Measurements from ENCODE around the gene OTOF. TPM values are rescaled to one million over a fixed set of nuclear protein-coding genes. Genes with fewer than 3 reads are reported as not detected.

Gene OTOF
- total and polyA plus RNA-seq, 2 experiments from 2014 or later = 0.21 to 0.23 TPM

GRCh38 chr2:26422947-26423629 is 54.8 kb downstream of the OTOF start:
- Histone ChIP-seq H4K20me1 (replicated peaks; ENCODE audit: insufficient read depth) (no peaks in the 10 kb centered on the region), H3K36me3 (ENCODE audit: insufficient read depth) (no peaks in the 10 kb centered on the region), H3F3A (replicated peaks; ENCODE audit: low read depth) (no peaks in the 10 kb centered on the region), H3K4me2 (0 out of 2 replicates have a peak overlapping the region, but pooled peaks have one; percentile 32), H3K79me2 (replicated peaks; ENCODE audit: insufficient read depth) (no peaks in the 10 kb centered on the region), H3K9me2 (ENCODE audit: insufficient read depth) (0 out of 2 replicates have a peak, but pooled peaks cover 7% of the 10 kb centered on the region), H3K4me3 (no peak overlapping the region), H3K27ac (ENCODE audit: low read depth) (no peak overlapping the region), H2AFZ (peak overlapping the region; percentile 86), H3K27me3 (ENCODE audit: insufficient read depth) (no peaks in the 10 kb centered on the region), H3K4me1 (ENCODE audit: insufficient read depth) (peaks cover 7% of the 10 kb centered on the region; the same call in 1 of the 2 replicates)
- ATAC-seq (peak; percentile 78), DNase-seq (ENCODE audit: low spot score) (peak; percentile 38)
- Mint-ChIP-seq H3K36me3 (ENCODE audit: low read depth) (no peaks in the 10 kb centered on the region; the same call in 2 of the 3 replicates), H3K27me3 (ENCODE audit: insufficient read depth, low read depth, poor library complexity) (peaks cover 1% of the 10 kb centered on the region), H3K27ac (no peak overlapping the region), H3K4me3 (no peak overlapping the region), H3K9me3 (no peaks in the 10 kb centered on the region), H3K4me1 (peaks cover 11% of the 10 kb centered on the region; the same call in 2 of the 3 replicates)
- TF ChIP-seq STAT1 (IDR thresholded peaks at IDR 0.05; ENCODE audit: unreplicated experiment) (no peak), EZH2phosphoT487 (IDR thresholded peaks at IDR 0.05; ENCODE audit: unreplicated experiment) (no peak), JUNB (IDR thresholded peaks at IDR 0.05; ENCODE audit: unreplicated experiment) (no peak), EZH2 (IDR thresholded peaks at IDR 0.05; ENCODE audit: low read depth, unreplicated experiment) (no peak), ZNF331 (CRISPR knock-in tag; IDR thresholded peaks at IDR 0.05; ENCODE audit: low read depth) (no peak), ZNF114 (CRISPR knock-in tag; IDR thresholded peaks at IDR 0.05) (no peak), ZNF462 (CRISPR knock-in tag; IDR thresholded peaks at IDR 0.05) (no peak), NANOG (IDR thresholded peaks at IDR 0.05; ENCODE audit: borderline replicate concordance) (no peak), ETS1 (IDR thresholded peaks at IDR 0.05) (no peak), CREB1 (CRISPR knock-in tag; IDR thresholded peaks at IDR 0.05; ENCODE audit: low read depth) (no peak), POLR2AphosphoS5 (IDR thresholded peaks at IDR 0.05; ENCODE audit: low read depth) (no peak)
- TF ChIP-seq, protein P1, sequence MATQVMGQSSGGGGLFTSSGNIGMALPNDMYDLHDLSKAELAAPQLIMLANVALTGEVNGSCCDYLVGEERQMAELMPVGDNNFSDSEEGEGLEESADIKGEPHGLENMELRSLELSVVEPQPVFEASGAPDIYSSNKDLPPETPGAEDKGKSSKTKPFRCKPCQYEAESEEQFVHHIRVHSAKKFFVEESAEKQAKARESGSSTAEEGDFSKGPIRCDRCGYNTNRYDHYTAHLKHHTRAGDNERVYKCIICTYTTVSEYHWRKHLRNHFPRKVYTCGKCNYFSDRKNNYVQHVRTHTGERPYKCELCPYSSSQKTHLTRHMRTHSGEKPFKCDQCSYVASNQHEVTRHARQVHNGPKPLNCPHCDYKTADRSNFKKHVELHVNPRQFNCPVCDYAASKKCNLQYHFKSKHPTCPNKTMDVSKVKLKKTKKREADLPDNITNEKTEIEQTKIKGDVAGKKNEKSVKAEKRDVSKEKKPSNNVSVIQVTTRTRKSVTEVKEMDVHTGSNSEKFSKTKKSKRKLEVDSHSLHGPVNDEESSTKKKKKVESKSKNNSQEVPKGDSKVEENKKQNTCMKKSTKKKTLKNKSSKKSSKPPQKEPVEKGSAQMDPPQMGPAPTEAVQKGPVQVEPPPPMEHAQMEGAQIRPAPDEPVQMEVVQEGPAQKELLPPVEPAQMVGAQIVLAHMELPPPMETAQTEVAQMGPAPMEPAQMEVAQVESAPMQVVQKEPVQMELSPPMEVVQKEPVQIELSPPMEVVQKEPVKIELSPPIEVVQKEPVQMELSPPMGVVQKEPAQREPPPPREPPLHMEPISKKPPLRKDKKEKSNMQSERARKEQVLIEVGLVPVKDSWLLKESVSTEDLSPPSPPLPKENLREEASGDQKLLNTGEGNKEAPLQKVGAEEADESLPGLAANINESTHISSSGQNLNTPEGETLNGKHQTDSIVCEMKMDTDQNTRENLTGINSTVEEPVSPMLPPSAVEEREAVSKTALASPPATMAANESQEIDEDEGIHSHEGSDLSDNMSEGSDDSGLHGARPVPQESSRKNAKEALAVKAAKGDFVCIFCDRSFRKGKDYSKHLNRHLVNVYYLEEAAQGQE (IDR thresholded peaks at IDR 0.05; ENCODE audit: unreplicated experiment) = no peak
- TF ChIP-seq, protein P2, sequence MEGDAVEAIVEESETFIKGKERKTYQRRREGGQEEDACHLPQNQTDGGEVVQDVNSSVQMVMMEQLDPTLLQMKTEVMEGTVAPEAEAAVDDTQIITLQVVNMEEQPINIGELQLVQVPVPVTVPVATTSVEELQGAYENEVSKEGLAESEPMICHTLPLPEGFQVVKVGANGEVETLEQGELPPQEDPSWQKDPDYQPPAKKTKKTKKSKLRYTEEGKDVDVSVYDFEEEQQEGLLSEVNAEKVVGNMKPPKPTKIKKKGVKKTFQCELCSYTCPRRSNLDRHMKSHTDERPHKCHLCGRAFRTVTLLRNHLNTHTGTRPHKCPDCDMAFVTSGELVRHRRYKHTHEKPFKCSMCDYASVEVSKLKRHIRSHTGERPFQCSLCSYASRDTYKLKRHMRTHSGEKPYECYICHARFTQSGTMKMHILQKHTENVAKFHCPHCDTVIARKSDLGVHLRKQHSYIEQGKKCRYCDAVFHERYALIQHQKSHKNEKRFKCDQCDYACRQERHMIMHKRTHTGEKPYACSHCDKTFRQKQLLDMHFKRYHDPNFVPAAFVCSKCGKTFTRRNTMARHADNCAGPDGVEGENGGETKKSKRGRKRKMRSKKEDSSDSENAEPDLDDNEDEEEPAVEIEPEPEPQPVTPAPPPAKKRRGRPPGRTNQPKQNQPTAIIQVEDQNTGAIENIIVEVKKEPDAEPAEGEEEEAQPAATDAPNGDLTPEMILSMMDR (conservative IDR thresholded peaks at IDR 0.05; ENCODE audit: low read depth in 2 of 2) = no peak

All from GM23338 (cell line).